NCI-H2107 treated with DMSO at 0.1 percent for 48 hours (cell line): ENCODE results near the gene TRPV3.
"Not testable (repeated sequence)": the region's sequence is repeated elsewhere in the genome, so short reads cannot be mapped to it uniquely, and the experiment has no call there.

Source experiments
- DNase-seq: peaks from one replicate; lab custom pipeline; 2025; ENCODE audit not compliant: unreplicated experiment; lab: John Stamatoyannopoulos, UW

Gene TRPV3

DNA sequence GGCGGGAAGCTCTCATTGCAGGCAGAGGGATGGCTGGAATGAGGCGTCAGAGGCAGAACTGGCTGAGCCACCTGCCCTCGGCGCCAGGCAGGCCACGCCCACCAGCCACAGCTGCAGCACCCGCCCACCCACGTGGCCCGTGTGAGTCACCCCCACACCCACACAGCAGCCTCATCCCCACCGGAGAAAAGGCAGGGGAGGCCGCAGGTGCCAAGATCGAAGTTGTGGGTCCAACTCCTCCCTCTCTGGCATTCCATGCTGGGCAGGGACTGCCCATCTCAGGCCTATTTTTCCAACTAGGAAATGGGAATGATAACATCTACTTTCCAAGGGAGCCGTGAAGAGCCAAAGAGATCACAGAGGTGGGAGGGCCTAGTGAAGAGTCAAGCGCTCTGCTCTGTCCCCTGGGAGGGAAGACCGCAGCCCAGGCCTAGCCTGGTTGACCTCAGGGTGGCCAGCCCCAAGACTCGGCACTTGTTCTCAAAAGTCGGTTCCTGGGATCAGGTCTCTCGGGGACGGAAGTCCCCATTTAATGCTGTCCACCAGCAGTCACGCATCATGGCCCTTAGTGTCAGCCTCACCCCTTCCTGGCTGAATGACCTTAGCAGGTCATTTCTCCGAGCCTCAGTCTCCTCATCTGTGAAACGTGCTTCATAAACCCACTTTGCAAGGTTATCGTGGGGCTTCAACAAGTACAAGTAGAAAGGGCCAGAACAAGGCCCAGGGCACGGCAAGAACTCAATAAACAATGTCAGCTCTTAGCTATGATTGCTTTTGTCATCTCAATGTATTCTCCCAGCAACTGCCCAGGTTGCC, at the start of gene TRPV3:
TRPV3 (minus strand) TSS at position 45 of the 816 bp plus-strand sequence. CDS start 2,962 bp downstream, outside the sequence.
- DNase-seq = no peak

DNA sequence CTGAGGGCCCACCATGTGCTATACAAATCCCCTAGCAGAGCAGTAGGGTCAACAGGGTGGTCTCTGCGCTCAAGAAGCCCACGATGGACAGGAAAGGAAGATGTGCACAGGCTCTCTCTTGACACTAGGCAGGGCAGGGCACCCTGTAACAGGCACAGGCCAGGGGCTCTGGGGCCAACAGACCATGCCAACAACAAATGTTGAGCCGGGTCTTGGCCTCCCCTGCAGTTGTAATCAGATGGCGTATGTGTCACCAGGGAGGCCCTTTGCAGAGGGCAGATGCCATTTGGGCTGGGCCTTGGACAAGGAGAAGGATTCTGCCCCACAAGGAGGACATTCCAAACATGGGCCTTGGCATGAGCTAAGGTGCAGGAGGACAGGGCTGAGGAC, 46.3 kb upstream of the TRPV3 start:
- DNase-seq = no peak

DNA sequence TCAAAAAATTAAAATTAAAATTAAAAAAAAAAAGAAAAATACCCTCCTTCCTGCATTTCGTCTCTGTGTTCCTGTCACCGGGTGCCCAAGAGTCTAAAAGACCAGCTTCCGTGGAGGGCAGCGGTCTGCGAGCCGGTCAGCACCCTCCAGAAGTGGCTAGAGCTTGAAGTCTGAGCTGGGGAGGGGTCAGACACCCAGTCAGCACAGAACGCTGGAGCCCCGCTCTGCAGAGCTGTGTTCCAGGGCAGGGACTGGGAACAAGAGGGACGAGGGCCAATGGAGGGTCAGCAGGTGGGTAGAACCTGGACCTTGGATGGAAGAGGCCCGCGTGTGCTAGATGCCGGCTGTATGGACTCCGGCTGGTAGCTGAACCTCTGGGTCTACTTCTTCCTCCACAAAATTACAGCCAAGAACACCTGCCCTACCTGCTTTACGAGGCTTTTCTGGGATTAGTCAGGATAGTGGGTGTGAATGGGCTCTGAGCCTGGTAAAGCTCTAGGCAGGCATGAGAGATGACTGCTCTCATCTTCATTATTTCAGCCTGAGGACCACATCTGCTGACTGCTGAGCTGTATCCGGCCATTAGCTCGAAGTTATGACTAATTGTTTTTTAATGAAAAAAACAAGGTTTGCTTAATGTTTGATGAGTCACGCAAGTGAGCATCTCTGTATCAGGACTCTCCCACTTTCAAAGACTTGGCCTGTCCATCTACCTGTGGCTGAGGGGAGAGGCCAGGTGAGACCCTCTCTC, 45.7 kb upstream of the TRPV3 start:
- no peak for DNase-seq

DNA sequence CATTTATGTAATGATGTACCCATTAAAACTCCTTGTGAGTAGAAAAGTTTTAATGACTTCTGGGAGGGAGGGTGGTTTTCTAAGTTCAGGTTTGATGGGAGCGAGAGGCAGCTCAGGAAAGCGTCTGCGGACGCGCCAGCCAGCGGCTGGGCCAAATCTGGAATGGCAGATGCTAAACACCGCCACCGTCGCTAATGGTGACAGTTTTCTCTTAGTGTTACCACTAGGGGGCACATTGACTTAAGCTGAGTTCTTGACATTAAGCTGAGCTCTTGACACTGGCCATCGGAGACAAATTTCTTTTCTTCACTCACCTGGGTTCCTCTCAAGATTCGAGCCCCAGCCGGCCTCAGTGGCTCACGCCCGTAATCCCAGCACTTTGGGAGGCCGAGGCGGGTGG, 44.9 kb upstream of the TRPV3 start:
- no peak for DNase-seq

DNA sequence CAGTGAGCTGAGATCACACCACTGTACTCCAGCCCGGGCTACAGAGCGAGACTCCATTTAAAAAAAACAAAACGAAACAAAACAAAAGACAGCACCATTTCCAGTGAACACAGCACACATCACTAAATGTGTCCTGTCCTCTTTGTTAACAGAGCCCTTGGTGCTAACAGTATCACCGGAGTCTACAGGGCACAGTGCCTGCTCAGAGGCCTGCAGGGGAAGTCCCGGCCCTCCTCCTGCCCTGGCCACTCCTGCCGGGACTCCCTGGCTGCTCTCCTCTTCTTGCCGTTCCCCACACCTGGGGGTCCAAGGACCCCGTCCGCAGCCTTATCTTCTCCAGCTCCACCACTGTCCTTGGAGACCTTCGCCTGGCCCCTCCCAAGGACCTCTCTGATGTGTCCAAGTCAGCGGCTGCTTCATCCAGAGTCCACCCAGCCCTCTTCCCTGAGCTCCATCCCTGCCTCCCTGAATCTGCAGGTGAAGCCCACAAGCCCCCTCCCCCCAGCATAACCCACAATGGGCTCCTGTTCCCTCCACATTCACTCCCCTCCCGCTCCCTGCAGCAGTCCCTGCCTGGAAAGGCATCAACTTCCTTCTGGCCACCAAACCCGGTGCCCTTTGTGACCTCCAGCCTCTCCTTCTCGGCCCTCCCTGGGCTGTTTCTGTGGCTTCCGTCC, 43.1 kb upstream of the TRPV3 start:
- DNase-seq = no peak

DNA sequence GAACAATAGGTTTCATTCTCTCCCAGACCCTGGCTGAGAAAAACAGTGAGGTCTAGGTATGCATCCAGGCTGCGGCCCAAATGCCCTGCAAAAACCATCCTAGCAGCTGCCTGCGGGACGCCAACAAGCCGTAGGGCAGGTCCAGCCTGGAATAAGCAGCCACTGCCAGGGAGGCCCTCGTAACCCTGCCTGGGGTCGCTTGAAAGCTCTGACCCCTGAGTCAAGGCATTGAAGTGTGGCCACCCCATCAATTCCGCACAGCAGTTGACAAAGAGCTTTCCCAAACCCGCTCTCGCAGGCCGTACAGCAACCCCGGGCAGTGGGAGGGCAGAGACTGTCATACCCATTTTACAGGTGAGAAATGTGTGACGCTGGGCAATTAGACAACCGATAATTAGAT, 40.5 kb upstream of the TRPV3 start:
- DNase-seq = no peak

DNA sequence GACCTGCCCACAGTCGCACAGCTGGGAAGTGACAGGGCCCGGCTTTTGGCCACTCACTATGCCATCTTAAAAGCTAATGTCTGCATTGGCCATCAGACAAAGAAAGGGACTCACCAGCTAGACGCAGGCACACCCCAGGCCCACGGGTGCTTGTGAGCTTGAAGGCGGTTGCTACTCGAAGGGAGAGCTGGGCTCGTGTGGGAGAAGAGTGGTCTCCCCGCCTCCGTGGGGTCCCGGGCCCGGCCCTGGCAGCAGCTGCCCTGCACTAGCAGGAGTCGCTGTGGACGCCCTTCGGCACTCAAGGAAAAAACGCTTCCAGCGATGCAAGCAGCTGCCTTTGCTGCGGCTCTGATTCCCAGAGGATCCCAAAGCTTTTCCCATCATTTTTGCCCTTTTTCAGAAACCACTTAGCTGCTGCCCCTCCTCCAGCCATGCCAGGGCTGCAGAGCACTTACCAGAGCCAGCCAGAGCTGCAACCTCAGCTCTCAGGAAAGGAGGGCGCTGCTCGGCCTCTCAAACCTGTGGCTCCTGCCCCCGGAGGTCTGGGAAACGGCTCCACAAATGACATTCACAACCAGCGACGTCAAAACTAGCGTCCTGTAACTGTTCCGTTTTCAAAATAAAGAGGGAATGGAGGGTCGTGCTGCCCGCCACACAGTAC, 39.3 kb upstream of the TRPV3 start:
- no peak for DNase-seq

DNA sequence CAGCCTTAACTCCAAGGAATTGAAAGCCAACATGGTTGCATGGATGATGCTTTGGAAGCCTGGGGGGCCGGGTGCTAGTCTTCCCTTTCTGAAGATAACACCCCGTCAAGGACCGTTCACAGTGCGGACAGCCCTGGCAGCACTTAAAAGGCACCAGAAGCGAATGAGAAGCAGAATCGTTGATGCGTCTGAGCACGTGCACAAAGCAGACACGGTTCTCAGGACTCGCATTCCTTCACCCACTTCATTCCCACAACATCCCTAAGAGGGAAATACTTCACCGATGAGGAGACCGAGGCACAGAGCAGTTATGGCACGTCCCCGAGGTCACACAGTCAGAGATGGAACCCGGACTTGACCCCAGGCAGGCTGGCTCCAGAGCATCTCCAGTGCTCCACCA, 37.4 kb upstream of the TRPV3 start:
- DNase-seq = no peak

DNA sequence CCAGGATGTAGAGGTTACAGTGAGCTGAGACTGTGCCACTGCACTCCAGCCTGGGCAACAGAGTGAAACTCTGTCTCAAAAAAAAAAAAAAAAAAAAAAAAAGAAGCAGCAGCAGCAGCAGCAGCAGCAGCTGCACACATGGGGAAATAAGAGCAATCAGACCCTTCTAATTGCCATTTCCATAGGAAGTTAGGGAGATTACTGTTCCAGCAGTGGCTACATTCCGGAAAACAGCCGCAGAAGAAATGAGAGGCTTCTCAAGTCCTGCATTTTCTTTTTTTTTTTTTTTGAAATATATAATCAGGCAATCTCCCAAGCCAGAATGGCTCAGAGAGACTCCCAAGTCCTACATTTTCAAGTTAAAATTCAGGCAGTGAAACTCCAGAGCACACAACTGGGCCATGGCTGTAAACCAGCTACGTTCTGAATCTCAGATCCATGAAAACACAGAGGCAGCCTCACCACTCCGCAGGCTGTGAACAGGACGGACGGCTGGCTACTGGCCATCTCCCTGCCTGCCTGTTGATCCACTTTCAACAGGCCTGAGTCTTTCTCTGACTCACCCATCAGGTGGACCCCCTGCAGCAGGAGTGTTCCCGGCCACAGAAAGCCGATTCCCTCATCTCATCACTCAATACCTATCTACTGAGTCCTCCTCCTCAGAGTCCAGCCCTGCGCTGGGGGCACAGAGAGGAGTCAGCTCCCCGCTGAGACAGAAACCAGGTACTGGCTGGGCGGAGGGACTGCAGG, 36.6 kb upstream of the TRPV3 start:
- DNase-seq = no peak

DNA sequence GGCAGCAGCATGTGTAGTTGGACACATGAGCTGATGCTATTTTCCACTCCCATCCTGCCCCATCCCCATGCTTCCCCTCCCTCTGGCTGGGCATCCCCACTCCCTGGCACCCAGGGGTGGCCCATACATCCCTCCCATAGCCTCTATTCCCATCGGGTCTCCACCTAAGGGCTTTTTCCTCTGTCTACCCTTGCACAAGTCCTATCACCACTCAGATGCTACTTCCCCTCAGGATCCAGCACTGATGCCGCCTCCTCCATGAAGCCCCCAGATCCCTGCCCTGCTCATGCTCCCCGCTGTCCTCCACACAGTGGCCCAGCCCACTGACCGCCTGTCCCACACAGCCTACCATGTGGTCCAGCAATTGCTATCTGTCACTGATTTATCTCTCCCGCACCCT, 35.8 kb upstream of the TRPV3 start:
- DNase-seq = no peak

DNA sequence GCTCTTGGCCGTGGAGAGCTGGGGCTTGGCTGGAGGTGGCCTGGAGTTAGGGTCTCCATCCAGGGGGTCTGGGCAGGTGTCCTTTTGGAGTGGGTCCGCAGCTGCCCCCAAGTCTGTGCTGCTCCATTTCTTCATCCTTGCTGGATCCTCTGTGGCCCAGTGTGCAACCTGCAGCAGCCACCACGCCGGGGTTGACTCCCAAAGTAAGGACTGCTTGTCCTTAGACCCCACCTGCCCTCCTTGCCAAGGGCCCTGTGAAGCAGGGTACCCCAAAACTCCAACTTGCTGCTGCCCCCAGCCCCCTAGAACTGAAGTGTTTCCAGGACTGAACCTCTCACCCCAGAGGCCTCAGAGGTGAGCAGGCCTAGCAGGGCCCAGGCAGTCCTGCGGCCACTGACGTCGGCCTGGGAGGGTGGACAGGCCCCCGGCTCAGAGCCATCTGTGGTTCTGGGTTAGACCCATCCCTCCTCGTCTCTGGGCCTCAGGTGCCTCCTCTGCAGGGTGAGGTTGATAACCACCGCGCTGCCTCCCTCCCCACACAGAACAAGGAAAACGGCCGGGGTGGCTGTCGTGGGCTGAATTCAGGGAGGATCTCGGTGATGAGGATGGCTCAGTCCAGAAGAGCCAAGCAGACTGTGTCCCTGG, 34.7 kb upstream of the TRPV3 start:
- no peak for DNase-seq

DNA sequence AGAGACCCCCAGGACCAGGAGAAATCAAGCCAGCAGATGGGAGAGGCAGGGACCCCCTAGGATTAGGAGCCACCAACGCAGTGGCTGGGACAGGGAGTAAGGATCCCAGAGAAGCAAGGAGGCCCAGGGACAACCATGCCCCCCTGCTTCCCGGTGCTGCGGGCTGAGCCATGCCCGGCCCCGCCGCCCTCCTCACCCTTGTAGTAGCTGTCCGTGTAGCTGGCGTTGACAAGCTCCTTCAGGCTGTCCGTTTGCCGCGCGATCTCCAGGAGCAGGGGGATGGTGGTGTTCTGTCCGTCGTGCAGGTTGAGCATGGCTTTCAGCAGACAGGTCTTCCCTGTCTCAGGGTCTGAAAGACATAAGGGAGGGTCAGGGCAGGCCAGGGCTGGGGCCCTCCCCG, 33.2 kb upstream of the TRPV3 start:
- DNase-seq = no peak

DNA sequence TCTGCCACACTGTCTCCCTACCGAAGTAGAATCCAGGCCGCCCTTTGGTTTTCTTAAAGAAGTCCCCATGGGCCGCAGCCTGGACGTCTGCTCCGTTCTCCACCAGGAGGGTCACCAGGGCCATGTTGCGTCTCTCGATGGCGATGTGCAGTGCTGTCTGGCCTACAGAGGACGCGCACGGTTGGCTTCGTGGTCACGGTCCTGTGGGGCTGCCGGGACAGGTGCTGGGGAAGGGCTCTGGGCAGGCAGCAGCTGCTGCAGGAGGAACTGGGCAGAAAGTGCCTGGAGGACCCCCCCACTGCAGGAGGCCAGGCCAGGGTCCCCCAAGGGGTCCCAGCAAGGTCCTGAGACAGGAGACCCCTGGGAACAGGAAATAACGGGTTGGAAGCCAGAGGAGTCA, 32.6 kb upstream of the TRPV3 start:
- no peak for DNase-seq

DNA sequence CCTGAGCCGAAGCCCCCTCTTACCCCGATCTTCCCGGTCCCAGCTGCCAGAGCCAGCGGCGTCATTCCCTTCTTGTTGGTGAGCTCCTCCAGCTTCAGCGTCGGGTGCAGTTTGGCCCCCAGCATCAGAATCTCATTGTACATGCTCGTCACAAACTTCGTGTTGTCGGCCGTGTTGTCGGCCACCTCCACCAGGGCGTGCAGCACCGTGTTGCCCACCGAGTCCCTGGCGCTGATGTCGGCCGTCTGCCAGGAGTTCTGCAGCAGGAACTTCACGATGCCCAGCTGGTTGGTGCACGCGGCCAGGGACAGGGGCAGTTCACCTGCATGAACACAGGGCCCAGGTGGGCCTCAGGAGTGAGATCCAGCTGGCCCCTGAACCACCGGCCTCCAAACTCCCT, 32.2 kb upstream of the TRPV3 start:
- no peak for DNase-seq

DNA sequence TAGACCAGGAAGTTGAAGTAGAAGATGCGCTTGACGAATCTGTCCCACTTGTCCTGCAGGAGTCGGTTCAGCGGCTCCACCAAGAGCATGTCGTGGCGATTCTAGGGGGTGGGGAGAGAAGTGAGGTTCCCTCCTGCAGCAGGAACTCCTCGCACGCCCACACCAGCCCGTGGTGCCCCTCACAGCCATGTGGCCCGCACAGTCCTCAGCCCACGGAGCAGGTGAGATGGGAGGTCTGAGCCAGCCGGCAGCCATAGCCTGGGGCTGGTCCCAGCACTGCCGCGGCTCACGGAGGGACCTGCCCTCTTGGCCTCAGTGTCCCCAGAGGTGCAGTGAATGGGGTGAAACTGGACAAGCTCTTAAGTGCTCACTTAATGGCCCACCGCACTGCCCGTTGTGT, 28.2 kb upstream of the TRPV3 start:
- DNase-seq = no peak

DNA sequence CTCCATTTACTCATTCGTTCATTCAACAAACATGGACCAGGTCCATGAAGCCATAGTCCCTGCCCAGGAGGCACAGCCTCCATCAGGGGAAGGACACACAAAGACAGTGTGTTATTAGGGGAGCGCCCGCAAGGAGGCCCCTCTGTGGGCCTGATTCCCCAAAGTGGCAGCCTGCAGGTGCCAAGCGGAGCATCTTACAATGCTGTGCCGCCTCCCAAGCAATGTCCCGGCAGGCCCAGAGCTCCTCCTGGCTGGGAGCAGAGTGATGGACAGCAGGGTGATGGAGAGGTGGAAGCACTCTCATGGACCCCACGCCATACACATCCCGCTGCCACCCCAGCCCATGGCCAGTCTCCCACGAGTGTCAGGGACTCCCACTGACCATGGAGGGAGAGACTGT, 25.8 kb upstream of the TRPV3 start:
- DNase-seq = no peak

DNA sequence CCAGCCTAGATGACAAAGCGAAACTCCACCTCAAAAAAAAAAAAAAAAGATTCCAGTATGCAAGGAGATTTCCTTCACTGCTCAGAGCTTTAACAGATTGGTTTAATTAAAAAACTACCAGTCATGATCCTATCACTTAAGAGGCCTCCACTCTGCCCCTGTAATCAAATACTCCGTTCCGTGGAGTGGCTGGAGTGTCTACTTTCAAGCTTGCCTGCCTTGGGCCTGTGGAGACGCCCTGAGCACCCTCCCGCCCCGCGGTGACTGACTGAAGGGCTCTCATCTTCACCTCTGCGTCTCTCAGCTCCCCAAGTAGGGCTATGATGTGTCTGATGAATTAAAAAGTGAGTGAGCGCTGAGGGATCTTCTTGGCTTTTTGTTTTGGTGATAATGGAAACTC, 25.3 kb upstream of the TRPV3 start:
- DNase-seq = peak; percentile 10

DNA sequence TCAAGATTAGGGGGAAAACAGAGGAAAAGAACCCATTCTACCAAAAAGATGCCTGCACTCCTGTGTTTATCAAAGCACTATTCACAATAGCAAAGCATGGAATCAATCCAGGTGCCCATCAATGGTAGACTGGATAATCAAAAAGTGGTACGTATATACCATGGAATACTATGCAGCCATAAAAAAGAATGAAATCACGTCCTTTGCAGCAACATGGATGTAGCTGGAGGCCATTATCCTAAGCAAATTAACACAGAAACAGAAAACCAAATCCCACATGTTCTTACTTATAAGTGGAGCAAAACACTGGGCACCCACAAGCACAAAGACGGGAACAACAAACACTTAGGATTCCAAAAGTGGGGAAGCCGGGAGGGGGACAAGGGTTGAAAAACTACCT, 21.1 kb upstream of the TRPV3 start:
- DNase-seq = not testable (repeated sequence)

DNA sequence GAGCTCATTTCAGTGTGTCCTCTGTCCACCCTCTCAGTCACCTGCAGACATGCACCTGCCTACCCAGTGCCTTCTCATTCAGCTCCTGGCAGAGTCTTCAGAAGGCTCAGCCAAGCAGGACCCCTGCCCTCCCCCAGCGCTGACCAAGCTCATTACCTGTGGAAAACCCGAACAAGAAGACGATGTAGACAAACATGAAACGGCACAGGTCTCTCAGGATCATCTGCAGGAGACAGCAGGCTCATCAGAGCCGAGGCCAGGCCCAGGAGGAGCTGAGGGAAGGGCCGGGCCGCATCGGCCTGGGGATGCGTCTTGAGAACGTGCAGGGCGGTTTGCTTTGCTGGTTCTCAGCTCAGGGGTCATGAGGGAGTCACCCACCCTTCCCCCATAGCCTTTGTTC, 19.4 kb upstream of the TRPV3 start:
- DNase-seq = no peak

DNA sequence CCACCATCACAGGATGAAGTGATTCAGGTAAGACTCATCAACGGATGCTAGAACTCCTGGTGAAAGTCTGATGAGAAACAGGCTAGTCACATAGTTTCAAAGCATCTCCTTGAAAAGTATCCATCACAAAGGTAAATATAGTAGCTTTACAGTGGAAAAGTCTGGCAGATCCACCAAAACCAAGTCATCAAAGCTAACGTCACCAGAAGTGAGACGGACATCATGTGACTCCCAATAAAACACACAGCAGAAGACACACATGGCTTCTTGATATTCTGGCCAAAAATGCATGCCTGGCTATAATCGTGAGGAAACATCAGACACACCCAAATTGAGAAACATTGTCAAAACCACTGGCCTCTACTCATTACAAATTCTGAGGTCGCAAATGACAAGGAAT, 17.9 kb upstream of the TRPV3 start:
- DNase-seq = no peak
